HG03095 (cell line): ENCODE results near the gene TNS3.

Experiments
- ATAC-seq: cut with Tn5 transposase; IDR thresholded peaks from one replicate; pipeline ENCODE4 v1.9.1; 2021; ENCODE audit warnings: moderate library complexity; ENCODE audit not compliant: unreplicated experiment

Gene TNS3

GRCh38 chr7:47509571-47509970 is 72.3 kb downstream of the TNS3 start:
- ATAC-seq = no peak

GRCh38 chr7:47508389-47509380 is 73.2 kb downstream of the TNS3 start:
- ATAC-seq = no peak

GRCh38 chr7:47507522-47507921 is 74.4 kb downstream of the TNS3 start:
- ATAC-seq = no peak

- no peak for ATAC-seq
These were observed 75.2 kb downstream of the TNS3 start for GRCh38 chr7:47506382-47507339.

GRCh38 chr7:47505312-47506007 is 76.5 kb downstream of the TNS3 start:
- no peak for ATAC-seq

GRCh38 chr7:47504551-47505311 is 77.2 kb downstream of the TNS3 start:
- no peak for ATAC-seq

- ATAC-seq = no peak
These were observed 78.6 kb downstream of the TNS3 start for GRCh38 chr7:47503281-47503680.

GRCh38 chr7:47502240-47502877 is 79.6 kb downstream of the TNS3 start:
- no peak for ATAC-seq

GRCh38 chr7:47501406-47501805 is 80.5 kb downstream of the TNS3 start:
- no peak for ATAC-seq

GRCh38 chr7:47500103-47500563 is 81.8 kb downstream of the TNS3 start:
- ATAC-seq = no peak

- no peak for ATAC-seq
These were observed 83.5 kb downstream of the TNS3 start for GRCh38 chr7:47498229-47499056.

- peak; percentile 89 for ATAC-seq
These were observed 84.4 kb downstream of the TNS3 start for GRCh38 chr7:47497367-47498096.

GRCh38 chr7:47496666-47497065 is 85.2 kb downstream of the TNS3 start:
- ATAC-seq = no peak

GRCh38 chr7:47496056-47496665 is 85.8 kb downstream of the TNS3 start:
- no peak for ATAC-seq

- no peak for ATAC-seq
These were observed 87.7 kb downstream of the TNS3 start for GRCh38 chr7:47493976-47494911.

GRCh38 chr7:47492716-47493325 is 89.1 kb downstream of the TNS3 start:
- ATAC-seq = no peak
